HG03342 (cell line): ENCODE results near the gene KCNMB3.
"Not testable (repeated sequence)": the region's sequence is repeated elsewhere in the genome, so short reads cannot be mapped to it uniquely, and the experiment has no call there.

Experiments
- ATAC-seq: cut with Tn5 transposase; IDR thresholded peaks from one replicate; pipeline ENCODE4 v1.9.1; 2021; ENCODE audit warnings: mild to moderate bottlenecking, moderate library complexity; ENCODE audit not compliant: unreplicated experiment

Gene KCNMB3, protein sequence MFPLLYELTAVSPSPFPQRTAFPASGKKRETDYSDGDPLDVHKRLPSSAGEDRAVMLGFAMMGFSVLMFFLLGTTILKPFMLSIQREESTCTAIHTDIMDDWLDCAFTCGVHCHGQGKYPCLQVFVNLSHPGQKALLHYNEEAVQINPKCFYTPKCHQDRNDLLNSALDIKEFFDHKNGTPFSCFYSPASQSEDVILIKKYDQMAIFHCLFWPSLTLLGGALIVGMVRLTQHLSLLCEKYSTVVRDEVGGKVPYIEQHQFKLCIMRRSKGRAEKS

DNA sequence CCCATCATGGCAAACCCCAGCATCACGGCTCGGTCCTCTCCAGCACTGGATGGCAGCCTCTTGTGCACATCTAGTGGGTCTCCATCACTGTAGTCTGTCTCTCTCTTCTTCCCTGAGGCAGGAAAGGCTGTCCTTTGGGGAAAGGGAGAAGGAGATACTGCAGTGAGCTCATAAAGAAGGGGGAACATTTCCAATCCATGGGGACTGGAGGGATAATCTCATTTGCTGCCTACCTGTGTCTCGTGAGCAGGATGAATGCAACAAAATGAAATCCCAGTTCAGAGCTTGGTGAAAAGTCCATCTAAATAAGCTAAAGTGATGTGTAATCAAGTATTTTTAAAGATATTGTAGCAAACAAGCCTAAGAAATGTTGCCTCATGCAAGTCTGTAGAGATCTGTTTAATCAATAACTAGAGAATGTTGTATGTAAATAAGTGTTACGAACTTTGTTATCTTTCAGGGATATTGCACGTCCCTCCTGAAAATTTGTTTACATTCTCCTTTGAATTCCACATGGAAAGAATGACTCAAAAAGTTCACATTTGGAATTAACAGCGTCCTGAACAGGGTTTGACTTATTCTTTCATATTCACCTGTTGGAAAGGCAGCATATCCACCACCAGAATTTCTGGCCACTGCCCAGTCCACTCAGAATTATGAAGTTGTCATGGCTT is at the start of gene KCNMB3:
Gene KCNMB3 (minus strand): TSS at position 312 of the 674 bp plus-strand sequence. CDS start 124 bp downstream, at position 188.
- no peak for ATAC-seq

DNA sequence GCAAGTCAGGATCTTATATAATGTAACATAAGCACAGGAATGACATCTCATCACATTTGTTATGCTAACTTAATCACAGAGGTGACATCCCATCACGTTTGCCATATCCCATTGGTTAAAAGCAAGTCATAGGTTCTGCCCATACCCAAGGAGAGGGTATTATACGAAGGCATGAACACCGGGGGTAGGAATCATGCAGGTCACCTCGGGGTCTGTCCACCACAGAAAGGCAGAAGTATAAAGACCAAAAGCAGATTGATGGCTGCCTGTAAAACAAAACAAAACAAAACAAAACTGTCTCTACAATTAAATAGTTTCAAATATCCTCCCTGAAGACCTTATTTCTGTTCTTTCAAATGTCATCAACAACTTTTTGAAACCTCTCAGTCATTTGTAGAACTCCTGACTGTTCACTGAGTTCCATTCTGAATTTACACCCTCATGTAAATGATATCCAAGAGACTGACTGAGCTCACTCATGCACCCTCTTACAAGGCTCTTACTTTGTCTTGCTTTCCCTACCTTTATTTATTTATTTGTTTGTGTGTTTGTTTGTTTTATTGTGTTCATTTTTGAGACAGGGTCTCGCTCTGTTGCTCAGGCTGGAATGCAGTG is 49.2 kb upstream of the KCNMB3 start:
- ATAC-seq, result no peak

DNA sequence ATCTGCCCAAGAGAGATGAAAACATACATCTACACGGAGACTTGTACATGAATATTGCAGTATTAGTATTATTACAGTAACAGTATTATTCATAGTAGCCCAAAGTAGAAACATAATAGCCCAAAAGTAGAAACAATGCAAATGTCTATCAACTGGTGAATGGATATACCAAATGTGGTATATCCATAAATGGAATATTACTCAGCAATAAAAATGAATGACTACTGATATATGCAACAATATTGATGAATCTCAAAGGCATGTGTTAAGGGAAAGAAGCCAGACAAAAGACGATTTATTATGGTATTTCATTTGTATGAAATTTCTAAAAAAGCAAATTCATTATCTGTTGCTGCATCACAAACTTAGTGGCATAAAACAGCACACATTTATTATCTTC is 48.4 kb upstream of the KCNMB3 start:
- no peak for ATAC-seq

DNA sequence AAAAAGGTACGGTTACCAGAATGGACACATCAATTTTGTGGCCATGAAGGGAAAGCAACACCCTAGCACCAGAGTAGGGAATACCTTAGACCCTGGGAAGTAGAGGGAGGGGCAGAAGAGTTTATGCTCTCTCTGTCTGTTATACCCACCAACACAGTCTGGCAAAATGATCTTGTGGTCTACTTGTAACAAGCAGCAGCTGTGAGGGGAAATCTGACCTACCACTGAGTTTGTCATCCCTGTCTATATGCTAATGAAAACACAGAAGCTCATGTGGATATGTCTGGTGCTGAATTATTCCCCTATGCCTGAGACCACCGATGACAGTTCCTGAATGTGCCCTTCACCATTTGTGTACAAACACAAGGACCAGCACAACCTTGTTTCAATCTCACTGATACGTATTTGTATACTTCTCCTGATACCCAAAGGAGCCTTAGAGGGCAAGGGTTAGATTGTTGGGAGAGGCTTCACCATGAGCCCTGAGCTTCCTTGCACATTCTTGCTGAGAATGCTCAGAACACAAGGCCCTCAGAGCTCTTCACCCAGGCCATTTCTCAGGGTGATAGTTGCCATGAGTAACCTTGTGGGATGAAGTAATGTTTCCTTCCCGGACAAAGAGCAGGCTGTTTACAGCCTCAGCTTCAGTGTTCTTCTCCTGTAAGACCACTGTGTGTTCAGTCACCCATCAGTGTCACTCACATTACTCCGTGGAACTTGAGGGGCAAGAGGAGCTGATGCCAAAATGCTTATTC is 47.2 kb upstream of the KCNMB3 start:
- no peak for ATAC-seq

DNA sequence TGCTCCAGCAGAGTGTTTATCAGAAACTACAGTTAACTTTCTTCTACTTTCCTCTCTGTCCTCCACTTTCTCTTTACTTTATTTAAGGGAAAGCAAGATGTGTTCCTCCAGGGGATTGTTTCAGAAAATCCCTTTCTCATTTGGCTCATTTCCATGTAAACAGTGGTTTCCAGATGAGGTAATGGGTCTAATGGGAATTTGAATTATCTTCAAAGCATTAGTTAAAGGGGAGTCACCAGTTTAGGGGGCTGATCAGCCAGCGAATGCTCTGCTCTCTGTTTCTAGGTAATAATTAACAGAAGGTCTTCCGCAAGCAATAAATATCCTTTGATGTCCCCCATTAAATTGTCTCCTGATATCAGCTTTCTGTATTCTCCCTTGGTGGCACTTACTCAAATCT is 41.5 kb upstream of the KCNMB3 start:
- no peak for ATAC-seq

DNA sequence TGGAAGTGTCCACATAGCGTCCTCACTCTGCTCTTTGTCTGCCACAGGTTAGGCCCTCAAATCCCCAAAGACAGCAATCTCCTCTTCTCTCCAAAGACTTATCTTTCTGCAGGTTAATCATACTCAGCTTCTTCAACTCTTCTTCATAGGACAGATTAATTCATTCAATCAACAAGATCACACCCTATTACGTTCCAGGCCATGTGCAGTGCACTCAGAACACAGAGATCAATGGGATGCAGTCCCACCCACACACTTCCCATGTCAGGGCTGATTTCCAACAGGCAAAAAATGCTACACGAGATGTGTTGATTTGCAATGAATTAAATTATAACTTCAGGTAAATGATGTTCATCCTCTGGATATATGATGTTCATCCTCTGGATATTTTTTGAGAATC is 38.4 kb upstream of the KCNMB3 start:
- ATAC-seq, result no peak

DNA sequence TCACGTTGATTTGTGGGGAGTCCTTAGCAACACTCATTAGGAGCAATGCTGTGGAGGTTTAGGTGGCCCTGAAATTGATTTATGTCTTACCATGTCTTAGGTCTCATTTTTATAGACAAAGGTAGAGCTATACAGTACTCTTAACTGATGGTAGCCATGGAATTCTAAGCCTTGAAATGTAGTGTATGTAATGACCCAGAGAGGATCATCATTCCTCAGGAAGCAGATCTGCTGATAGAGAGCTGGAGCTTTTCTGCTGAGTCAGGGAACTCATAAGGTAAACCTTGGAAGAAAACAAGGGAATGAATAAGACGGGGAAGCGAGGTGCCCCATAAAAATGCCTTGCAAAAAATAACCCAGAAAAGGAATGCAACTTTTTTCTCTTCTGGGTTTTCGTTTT is 37.9 kb upstream of the KCNMB3 start:
- no peak for ATAC-seq

DNA sequence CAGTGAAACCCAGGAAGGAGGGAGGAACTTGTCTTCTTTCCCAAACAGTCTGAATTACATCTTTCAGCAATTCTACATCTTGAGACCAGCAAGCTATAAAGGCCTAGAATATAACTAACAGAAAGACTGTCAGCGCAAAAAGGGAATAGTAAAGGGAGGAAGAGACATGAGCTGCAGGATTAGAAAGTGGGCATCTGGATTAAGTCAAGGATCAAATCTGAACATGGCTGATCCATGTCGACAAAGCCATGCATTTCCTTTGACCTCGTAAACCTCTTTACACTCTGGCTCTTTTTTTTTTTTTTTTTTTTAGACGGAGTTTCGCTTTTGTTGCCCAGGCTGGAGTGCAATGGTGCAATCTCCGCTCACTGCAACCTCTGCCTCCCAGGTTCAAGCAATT is 35.4 kb upstream of the KCNMB3 start:
- ATAC-seq, result no peak

DNA sequence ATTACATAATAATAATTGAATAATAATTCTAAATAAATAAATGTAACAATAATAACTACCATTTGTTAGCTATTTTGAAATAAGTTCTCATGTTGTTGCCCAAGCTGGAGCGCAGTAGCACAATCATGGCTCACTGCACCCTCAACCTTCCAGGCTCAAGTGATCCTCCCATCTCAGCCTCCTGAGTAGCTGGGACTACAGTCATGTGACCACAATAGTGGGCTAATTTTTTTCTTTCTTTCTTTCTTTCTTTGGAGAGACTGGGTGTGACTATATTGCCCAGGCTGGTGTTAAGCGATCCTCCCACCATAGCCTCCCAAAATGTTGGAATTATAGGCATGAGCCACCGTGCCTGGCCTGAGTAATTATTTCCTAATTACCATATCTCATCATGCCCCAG is 30.9 kb upstream of the KCNMB3 start:
- no peak for ATAC-seq

DNA sequence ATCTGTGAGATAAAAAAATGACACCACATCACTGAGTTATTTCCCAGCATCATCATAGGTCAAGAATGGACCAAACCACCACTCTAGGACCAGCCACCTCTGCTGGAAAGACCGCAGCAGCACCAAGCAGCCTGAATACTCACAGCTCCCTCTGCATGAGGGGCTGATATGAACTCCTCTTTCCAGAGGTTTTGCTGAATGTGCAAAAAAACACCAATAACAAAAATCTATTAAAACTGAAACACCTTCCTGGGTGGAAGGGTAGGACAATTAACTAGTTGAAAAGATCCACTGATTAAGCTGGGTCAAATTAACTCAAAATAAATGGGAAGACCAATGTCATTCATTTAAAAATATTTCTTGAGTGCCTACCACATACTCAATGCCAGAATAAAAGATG is 28.9 kb upstream of the KCNMB3 start:
- ATAC-seq, result no peak

DNA sequence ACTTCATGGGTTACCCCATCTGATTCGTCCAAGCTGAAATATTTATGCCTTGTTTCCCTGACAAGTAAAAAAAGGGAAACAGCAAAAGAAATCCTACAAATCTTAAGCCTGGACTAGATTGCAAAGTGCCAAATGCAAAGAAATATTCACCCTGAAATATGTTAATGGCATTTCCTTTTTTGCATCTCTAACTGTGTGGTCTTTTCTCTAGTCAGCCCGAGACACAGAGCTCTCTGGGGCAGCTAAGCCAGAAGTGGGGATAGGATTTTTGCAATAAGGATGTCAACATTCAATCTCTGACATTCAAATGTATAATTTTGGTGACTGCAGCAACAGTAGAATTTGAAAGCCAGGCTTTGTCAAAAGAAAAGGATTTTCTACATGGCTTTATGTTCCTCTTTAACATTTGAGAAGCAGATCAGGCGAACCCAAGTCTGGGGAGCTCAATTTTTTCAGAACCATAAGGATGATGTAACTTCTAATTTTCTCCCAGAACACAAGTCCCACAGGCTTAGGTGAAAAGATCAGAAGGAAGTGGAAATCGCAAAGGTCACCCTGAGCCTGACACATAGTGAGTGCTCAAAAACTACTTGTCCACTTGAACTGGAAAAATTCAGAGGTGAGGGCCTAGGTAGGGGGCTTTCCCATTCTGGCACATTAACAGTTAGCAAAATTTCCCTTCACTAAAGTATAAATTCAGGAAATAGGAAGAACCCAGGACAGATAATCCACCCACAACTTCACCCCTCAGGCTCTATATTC is 28.2 kb upstream of the KCNMB3 start:
- ATAC-seq, result no peak

DNA sequence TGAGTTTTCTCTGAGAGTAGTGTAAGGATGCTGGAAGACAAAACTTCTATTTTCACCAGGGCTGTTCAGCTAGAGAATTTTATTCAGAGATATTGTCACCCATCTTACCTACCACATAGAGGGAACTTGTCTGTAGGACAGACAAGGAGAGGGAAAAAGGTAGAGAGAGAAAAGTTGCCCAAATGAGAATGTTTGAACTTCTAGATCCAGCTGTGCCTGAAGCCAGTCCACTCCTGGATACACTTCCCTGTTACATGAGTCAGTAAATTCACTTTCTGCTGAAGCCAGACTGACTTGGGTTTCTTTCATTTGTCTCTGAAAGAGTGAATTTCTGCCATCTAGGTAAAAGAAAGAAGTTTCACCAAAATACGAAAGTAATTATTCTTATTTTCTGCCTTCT is 27.2 kb upstream of the KCNMB3 start:
- ATAC-seq, result no peak

DNA sequence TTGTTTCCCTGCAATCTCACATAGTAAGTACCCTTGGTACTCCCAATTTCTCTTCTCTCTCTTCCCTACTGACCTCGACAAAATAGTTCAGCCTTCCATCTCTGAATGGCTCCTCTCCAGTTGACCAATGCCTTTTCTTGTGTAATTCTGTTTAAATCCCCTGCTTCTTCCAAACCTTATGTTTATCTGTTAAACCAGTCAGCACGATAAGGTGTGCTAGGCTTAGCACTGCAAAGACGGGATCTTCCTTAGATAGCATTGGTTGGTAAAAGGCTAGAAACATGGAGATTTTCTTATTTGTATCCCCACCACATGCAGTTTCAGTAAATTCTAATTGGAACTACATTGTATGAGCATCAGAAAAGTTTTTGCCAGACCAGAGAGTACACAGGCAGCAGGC is 25.8 kb upstream of the KCNMB3 start:
- no peak for ATAC-seq

DNA sequence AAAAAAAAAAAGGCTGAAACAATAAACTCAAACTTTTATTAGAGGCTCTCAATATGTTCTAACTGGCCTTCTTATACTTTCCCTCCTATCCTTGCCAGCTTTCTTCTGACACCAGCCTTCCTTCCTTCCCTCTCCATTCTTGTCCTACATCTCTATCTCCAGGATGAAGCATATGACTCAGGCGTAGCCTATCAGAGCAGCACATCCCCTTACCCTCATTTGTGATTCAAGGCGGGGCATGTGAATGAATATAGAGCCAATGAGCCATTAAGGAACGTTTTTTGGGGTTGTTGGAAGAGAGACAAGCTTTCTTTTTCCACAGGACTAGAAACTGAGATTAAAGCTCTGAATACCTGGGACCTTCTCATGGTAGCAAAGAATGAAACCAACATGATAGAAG is 25.1 kb upstream of the KCNMB3 start:
- no peak for ATAC-seq

DNA sequence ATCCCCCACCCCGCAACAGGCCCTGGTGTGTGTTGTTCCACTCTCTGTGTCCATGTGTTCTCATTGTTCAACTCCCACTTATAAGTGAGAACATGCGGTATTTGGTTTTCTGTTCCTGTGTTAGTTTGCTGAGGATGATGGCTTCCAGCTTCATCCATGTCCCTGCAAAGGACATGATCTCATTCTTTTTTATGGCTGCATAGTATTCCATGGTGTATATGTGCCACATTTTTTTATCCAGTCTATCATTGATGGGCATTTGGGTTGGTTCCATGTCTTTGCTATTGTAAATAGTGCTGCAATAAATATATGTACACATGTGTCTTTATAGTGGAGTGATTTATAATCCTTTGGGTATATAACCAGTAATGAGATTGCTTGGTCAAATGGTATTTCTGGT is 23.5 kb upstream of the KCNMB3 start:
- not testable (repeated sequence) for ATAC-seq

DNA sequence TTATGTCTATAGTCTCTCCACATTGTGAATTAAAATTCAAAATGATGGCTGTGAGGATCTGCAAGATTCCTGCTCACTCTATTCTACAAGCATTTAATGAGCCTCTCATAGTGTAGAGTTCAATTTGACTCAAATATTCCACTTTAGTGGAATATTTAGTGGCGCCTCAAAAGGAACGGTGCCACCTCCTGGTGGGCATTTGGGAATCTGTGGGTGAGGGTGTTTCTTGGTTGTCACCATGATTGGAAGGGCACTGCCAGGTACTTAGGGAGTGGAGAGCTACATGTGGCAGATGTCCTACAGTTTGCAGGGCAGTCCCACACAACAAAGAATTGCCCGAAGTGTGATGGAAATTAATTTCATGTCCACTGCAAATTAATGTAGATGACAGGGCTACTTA is 21.5 kb upstream of the KCNMB3 start:
- ATAC-seq, result no peak

DNA sequence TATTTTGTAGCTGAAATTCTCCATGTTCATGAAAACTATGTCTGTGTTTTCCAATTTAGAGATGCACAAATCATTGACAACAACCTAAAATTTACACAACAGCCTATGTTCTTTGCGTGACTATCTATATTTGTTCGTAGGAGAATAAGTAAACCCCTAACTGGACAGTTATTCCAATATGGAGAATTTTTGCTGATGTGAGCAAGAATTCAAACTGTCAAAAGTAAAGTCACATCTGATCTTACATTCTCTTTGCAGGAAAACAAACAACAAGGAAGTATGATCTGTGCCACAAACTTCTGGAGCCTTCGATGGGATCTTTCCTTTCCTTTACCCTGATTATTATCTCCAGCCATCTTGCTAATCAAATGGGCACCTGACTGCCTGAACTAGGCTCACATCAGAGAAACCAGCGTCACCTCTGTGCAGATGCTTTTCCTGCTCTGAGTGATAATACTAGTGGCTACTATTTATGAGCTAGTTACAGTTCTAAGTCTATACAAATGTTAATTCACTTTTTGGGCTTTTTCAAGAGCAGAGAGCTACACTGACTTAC is 18.3 kb upstream of the KCNMB3 start:
- ATAC-seq, result no peak

DNA sequence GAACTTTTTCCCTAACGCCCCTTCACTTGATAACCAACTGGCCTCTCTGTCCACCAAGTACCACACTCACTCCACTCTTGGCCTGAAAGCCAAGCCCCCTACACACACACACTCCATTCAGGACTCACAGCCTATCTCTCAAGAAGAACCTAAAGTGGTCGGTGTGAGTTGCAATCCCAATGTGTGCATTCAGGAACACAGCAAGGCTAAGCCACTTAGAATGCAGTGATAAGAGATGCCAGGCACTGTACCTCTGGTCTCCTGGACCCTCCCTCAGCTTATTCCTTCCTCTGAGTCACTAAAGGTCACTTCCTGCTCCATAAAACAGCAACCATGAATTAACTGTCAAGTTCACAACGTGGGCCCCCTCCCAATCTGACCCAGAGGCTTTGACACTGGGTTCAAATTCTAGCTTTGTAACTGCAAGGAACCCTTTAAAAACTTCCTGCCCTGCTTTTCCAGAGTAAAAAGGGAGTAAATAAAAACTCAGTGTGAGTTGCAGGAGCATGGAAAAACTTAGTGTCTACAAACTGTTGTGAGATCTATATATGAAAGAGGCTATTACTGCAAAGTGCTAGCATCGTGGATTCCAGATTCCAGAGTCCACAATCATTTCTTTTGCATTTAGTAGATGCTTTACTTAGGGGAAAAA is 17.6 kb upstream of the KCNMB3 start:
- ATAC-seq, result no peak

DNA sequence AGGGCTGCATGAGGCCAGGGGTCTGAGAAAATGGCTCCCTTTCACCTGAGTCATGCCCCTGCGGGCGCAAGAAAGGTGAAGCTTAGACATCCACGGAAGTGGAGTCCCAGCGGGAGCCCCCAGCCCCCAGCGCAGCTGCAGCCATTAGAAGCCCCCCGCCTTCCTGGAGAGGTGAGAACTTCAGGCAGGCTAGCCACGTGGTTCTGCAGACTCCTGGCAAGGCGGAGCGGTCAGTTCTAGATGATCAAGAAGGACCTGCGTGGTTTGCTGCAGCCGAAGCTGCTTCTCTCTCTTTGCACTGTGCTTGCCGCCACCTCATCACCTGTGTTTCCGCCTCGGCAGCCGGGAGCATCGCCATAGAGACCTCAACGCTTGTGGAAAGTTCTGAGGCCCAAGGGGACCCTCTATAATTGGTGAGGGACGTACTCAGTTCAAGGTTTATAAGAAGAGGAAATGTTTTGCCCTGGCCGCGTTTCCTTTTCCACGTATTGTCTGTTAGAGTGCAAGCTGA is 15.8 kb upstream of the KCNMB3 start:
- ATAC-seq, result no peak

DNA sequence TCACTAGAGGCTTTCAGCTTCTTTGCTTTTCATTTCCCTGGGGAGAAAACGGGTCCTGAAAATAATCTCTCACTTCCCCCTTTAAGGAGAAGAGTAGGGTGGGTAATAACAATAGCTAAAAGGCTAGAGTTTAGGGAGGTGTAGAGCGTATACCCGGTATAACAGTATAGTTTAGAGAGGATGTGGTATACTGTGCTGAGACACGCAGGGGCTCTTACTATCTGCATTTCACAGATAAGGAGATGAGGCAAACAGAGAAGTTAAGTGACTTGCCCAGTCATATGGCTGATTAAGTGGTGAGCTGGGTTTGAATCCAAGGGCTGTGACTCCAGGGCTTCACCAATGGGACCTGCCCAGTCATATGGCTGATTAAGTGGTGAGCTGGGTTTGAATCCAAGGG is 15.0 kb upstream of the KCNMB3 start:
- ATAC-seq, result peak; percentile 70
